HEK293T (cell line): ENCODE measurements around the gene GRPEL1.

Experiments used
- CTCF ChIA-PET: fragments of 350-600 bp; formaldehyde crosslinking; extraction: SDS; loops from one replicate; lab custom pipeline; 2021; ENCODE audit warnings: antibody characterized with exemption, inconsistent platforms; lab: Yijun Ruan, JAX
- POLR2A ChIA-PET: fragments of 350-600 bp; formaldehyde crosslinking; extraction: SDS; loops from one replicate; lab custom pipeline; 2020; ENCODE audit warnings: antibody characterized with exemption, inconsistent platforms; lab: Yijun Ruan, JAX
- DNase-seq: peaks from one replicate; pipeline ENCODE4 v3.0.0; 2012; ENCODE audit warnings: mixed read lengths; ENCODE audit errors: extremely low spot score
- ARNT ChIP-seq: fragments of 450-650 bp; IDR thresholded peaks from 2 replicates; pipeline ENCODE4 v1.6.1; 2017; ENCODE audit warnings: mild to moderate bottlenecking
- BHLHE40 ChIP-seq: fragments of 450-650 bp; IDR thresholded peaks from 2 replicates; pipeline ENCODE4 v1.6.1; 2016; ENCODE audit warnings: mild to moderate bottlenecking, moderate library complexity, borderline replicate concordance
- CTBP1 ChIP-seq: fragments of 450-650 bp; IDR thresholded peaks from 2 replicates; pipeline ENCODE4 v1.6.1; 2016; ENCODE audit warnings: borderline replicate concordance
- ELF4 ChIP-seq: fragments of 450-650 bp; IDR thresholded peaks from 2 replicates; pipeline ENCODE4 v1.6.1; 2017; ENCODE audit warnings: antibody characterized with exemption
- FOXA1 ChIP-seq: fragments of 450-650 bp; IDR thresholded peaks from 2 replicates; pipeline ENCODE4 v1.6.1; 2016; ENCODE audit warnings: mild to moderate bottlenecking
- FOXK2 ChIP-seq: fragments of 450-650 bp; IDR thresholded peaks from 2 replicates; pipeline ENCODE4 v1.6.1; 2016; ENCODE audit warnings: mild to moderate bottlenecking
- FOXM1 ChIP-seq: fragments of 450-650 bp; IDR thresholded peaks from 2 replicates; pipeline ENCODE4 v1.6.1; 2017; ENCODE audit warnings: mild to moderate bottlenecking, borderline replicate concordance
- HDGF ChIP-seq: fragments of 450-650 bp; IDR thresholded peaks from 2 replicates; pipeline ENCODE4 v1.6.1; 2017; ENCODE audit warnings: antibody characterized with exemption, borderline replicate concordance
- L3MBTL2 ChIP-seq: fragments of 450-650 bp; conservative IDR thresholded peaks from 2 replicates; pipeline ENCODE4 v1.6.1; 2016; ENCODE audit warnings: mild to moderate bottlenecking
- LEF1 ChIP-seq: fragments of 450-650 bp; IDR thresholded peaks from 2 replicates; pipeline ENCODE4 v1.6.1; 2017; ENCODE audit warnings: mild to moderate bottlenecking, borderline replicate concordance
- NFRKB ChIP-seq: fragments of 450-650 bp; IDR thresholded peaks from 2 replicates; pipeline ENCODE4 v1.6.1; 2016; ENCODE audit warnings: mild to moderate bottlenecking, moderate library complexity
- SP1 ChIP-seq: fragments of 450-650 bp; IDR thresholded peaks from 2 replicates; pipeline ENCODE4 v1.6.1; 2017
- SUZ12 ChIP-seq: fragments of 450-650 bp; IDR thresholded peaks from 2 replicates; pipeline ENCODE4 v1.6.1; 2016; ENCODE audit warnings: mild to moderate bottlenecking
- TARDBP ChIP-seq: fragments of 450-650 bp; IDR thresholded peaks from 2 replicates; pipeline ENCODE4 v1.6.1; 2016
- ZNF384 ChIP-seq: fragments of 450-650 bp; IDR thresholded peaks from 2 replicates; pipeline ENCODE4 v1.6.1; 2016
- TF ChIP-seq, protein P1 (sequence below): fragments of 450-650 bp; IDR thresholded peaks from 2 replicates; pipeline ENCODE4 v1.6.1; 2016

GRPEL1 gene

DNA sequence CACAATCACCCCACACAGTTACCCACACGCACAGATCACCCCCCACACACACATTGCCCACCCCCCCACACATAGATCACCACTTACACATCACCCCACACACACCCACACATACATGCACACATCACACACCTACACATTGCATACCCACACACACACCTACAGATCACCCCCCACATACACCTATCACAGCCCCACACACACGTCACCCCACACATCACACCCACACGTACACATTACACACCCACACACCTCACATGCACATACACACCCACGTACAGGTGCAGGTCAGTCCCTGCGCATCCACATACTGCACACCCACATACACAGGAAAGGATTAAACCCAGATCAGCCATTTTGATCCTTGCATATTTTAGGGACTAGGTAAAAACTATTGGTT lies 40.0 kb downstream of the GRPEL1 start:
- no peak for TF ChIP-seq SP1
- TF ChIP-seq ZNF384: no peak
- TF ChIP-seq TARDBP: no peak
- no peak for TF ChIP-seq ELF4
- TF ChIP-seq L3MBTL2: no peak
- TF ChIP-seq FOXA1: no peak
- TF ChIP-seq HDGF: no peak
- TF ChIP-seq LEF1: no peak
- no peak for TF ChIP-seq BHLHE40
- TF ChIP-seq FOXM1: no peak
- TF ChIP-seq SUZ12: no peak
- ChIA-PET POLR2A (no interaction called here), CTCF (no interaction called here)
- no peak for DNase-seq

DNA sequence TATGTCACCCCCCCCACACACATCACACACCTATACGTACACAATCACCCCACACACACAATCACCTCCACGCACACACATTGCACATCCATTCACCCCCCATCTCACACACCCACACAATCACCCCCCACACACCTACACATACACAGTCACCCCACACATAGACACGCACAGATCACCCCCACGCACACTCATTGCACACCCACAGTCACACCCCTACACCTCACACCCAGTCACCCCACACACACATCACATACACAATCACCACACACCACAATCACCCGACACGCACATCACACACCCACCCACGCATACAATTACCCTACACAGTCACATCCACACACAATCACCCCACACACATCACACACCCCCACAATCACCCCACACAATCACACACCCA lies 40.6 kb downstream of the GRPEL1 start:
- ChIA-PET POLR2A (no interaction called here), CTCF (no interaction called here)
- TF ChIP-seq, protein P1, sequence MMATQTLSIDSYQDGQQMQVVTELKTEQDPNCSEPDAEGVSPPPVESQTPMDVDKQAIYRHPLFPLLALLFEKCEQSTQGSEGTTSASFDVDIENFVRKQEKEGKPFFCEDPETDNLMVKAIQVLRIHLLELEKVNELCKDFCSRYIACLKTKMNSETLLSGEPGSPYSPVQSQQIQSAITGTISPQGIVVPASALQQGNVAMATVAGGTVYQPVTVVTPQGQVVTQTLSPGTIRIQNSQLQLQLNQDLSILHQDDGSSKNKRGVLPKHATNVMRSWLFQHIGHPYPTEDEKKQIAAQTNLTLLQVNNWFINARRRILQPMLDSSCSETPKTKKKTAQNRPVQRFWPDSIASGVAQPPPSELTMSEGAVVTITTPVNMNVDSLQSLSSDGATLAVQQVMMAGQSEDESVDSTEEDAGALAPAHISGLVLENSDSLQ: no peak
- TF ChIP-seq SP1 (no peak), LEF1 (no peak), FOXA1 (no peak), ARNT (no peak), FOXM1 (no peak), ZNF384 (no peak), BHLHE40 (no peak), L3MBTL2 (no peak), SUZ12 (no peak), TARDBP (no peak), CTBP1 (no peak), ELF4 (no peak), NFRKB (no peak), FOXK2 (no peak), HDGF (no peak)
- DNase-seq: no peak

DNA sequence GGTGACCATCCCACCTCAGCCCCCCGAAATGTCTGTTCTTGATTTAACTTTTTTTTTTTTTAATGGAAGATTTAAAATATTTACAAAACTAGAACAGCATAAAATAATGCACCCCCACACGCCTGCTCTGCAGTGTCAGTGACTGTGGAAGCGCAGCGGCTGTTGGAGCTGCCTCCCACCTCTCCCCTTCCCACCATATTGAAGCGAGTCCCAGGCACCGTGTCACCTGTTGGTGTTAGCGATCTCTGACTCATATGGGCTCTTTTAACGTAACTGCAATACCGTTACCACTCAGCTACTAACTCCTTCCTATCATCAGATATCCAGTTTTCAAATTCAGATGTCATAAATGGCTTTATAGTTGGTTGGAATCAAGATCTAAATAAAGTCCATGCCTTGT lies 41.8 kb downstream of the GRPEL1 start:
- TF ChIP-seq LEF1 (no peak), TARDBP (no peak), ARNT (no peak), SP1 (no peak), HDGF (no peak), BHLHE40 (no peak), CTBP1 (no peak), FOXM1 (no peak), ELF4 (no peak), ZNF384 (no peak), NFRKB (no peak), FOXA1 (no peak), FOXK2 (no peak)
- no peak for DNase-seq
- ChIA-PET POLR2A (no interaction called here), CTCF (no interaction called here)

DNA sequence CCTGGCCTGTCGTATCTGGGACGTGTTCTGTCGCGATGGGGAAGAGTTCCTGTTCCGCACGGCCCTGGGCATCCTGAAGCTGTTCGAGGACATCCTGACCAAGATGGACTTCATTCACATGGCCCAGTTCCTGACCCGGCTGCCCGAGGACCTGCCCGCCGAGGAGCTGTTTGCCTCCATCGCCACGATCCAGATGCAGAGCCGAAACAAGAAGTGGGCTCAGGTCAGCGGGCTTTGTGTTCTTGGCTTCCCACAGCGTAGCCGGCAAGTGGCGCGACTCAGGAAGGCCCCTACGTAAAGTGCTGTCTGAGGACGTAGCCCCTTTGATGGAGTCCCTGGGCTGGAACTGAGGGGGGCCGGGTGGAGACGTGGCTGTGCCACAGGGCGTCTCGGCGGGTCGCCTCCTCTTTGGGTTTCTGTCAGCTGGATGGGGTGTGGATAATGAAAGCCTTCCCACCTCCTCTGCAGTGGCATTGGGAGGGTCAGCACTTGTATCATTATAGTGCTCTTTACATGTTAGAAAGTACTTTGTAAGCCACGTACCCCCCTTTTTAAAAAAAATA lies 42.7 kb downstream of the GRPEL1 start:
- ChIA-PET POLR2A (no interaction called here), CTCF (no interaction called here)
- no peak for DNase-seq
- TF ChIP-seq NFRKB (no peak), SP1 (no peak), HDGF (no peak), BHLHE40 (no peak), SUZ12 (no peak), LEF1 (no peak), ZNF384 (no peak)

DNA sequence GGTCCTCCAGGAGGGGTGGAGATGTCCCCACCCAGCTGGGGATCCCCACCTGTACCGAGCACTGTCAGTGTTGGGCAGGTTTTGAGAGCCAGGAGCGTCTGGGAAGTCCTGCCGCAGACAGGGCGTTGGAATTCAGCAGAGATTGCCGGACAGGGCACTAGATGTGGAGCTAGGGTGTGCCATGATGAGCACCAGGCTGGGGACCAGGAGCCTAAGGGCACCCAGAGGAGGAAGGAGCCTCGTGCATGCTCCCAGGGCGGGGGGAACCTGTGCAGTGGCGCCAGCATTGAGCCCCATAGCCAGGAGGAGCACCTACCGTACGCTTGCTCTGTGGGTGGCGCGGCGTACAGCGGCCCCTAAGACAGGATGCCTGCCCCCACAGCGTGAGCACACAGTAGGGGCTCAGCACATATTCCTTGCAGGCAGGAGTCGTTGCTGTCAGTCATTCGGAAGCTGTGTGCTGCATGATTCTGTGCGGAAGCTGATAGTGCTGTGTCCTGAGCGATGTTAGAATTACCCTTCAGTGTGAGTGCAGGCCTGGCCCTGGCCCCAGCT lies 43.5 kb downstream of the GRPEL1 start:
- ChIA-PET CTCF (no interaction called here), POLR2A (no interaction called here)
- TF ChIP-seq L3MBTL2: no peak
- no peak for TF ChIP-seq FOXK2
- TF ChIP-seq CTBP1: no peak
- no peak for TF ChIP-seq ELF4
- no peak for TF ChIP-seq ZNF384
- TF ChIP-seq HDGF: no peak
- TF ChIP-seq SUZ12: no peak
- no peak for TF ChIP-seq FOXM1
- TF ChIP-seq NFRKB: no peak
- TF ChIP-seq, protein P1: no peak
- TF ChIP-seq SP1: no peak
- no peak for TF ChIP-seq ARNT
- no peak for TF ChIP-seq TARDBP
- no peak for TF ChIP-seq FOXA1
- no peak for TF ChIP-seq BHLHE40
- no peak for DNase-seq

DNA sequence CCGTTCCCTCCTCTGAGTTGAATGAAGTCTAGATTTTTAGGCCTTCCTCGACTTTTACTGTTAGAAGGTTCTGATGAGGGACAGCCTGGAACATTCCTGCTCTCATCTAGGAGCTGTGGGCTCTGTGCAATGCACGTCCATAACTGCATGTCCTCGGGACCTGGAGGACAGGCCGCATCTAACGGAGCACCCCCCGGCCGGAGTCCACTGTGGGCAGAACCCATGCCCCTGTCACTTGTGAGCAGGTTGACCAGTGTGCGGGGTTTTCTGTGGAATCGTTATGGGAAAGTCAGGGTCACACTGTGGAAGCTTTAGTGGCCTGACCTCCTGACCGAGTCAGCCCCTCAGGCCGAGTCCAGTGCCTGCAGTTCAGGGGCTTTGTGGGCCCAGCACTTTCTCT lies 44.0 kb downstream of the GRPEL1 start:
- CTCF ChIA-PET: no interaction called here
- no peak for DNase-seq
- no peak for TF ChIP-seq FOXA1
- TF ChIP-seq CTBP1: no peak
- no peak for TF ChIP-seq SUZ12
- no peak for TF ChIP-seq TARDBP
- no peak for TF ChIP-seq ARNT
- TF ChIP-seq LEF1: no peak
- no peak for TF ChIP-seq NFRKB
- TF ChIP-seq BHLHE40: no peak
- no peak for TF ChIP-seq L3MBTL2
- TF ChIP-seq ELF4: no peak
- TF ChIP-seq FOXM1: no peak
- no peak for TF ChIP-seq FOXK2
- no peak for TF ChIP-seq SP1
- POLR2A ChIA-PET: no interaction called here
